Naive B cell (primary cell): ENCODE data around the gene PIK3C2G. TPM values are rescaled to one million over a fixed set of nuclear protein-coding genes. Genes with fewer than 3 reads are reported as not detected.
A peak's percentile ranks its signal among the peaks of the same experiment; 100 is the strongest.
"Not testable (repeated sequence)": the region's sequence is repeated elsewhere in the genome, so short reads cannot be mapped to it uniquely, and the experiment has no call there.

Experiments used
- ATAC-seq, 2 donors: fragments of 150-1000 bp; cut with Tn5 transposase; 2 replicates each; pipeline ENCODE4 v1.10.0; 2021; ENCODE audit warnings: low read depth in 2 of 2, mild to moderate bottlenecking in 2 of 2, moderate library complexity in 2 of 2
- DNase-seq: peaks from one replicate; pipeline ENCODE4 v3.0.0; 2022
- H3K27ac Mint-ChIP-seq, 6 donors: one replicate each; pipeline ENCODE4 v1.8.0; 2020 to 2022; ENCODE audit warnings: mild to moderate bottlenecking in 6 of 6, mixed read lengths in 6 of 6, moderate library complexity in 5 of 6, inconsistent platforms in 2 of 6
- H3K27me3 Mint-ChIP-seq, 3 donors: one replicate each; pipeline ENCODE4 v1.8.0; 2021 to 2022; ENCODE audit warnings: mixed read lengths in 3 of 3, mild to moderate bottlenecking in 1 of 3
- H3K36me3 Mint-ChIP-seq, 2 donors: one replicate each; pipeline ENCODE4 v1.8.0; 2020 to 2022; ENCODE audit warnings: mixed read lengths in 2 of 2, inconsistent platforms in 1 of 2, mild to moderate bottlenecking in 1 of 2
- H3K4me1 Mint-ChIP-seq, 3 donors: one replicate each; pipeline ENCODE4 v1.8.0; 2020 to 2022; ENCODE audit warnings: mixed read lengths in 3 of 3, inconsistent platforms in 1 of 3, mild to moderate bottlenecking in 1 of 3, moderate library complexity in 1 of 3
- H3K4me3 Mint-ChIP-seq, 8 donors: one replicate each; pipeline ENCODE4 v1.8.0; 2020 to 2022; ENCODE audit warnings: mild to moderate bottlenecking in 8 of 8, mixed read lengths in 8 of 8, moderate library complexity in 8 of 8, inconsistent platforms in 2 of 8
- H3K9me3 Mint-ChIP-seq, 7 donors: one replicate each; pipeline ENCODE4 v1.8.0; 2020 to 2022; ENCODE audit warnings: mixed read lengths in 7 of 7, mild to moderate bottlenecking in 5 of 7, inconsistent platforms in 2 of 7, moderate library complexity in 1 of 7
- polyA plus RNA-seq, 6 donors: library from polyadenylated mRNA; unstranded; fragments of 300-500 nt; fragmentation: Illumina TruSeq; gene quantifications; one replicate each; pipeline ENCODE4 v1.2.3, GENCODE V29; 2021; ENCODE audit warnings: low read depth in 6 of 6

PIK3C2G gene
- polyA plus RNA-seq, 6 donors from 2014 or later, result not detected

DNA sequence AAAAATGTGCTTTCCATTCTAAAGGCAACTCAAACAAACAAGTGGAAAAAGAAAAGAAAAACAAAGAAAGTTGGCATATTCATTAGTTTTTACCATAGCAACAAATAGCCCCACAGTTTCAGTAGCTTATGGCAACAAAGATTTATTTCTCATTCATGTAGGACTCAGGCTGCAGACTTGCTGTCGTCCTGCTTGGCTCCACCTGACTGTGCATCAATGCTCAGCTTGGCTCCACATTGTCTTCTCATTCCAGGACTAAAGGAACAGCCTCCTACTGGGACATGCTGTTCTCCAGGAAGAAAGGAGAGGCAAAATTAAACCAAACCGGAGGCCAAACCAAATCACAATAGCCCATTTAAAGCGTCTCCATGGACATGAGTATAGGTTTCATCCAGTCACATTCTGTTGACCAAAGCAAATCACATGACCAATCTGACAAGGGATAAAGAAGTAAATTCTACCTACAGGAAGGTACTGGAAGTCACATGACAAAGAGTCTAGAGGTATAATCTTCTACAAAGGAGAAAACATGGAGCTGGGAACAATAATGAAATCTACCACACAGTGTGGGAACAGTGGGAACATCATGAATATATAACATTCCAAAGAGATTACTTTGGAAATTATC lies 222.5 kb downstream of the PIK3C2G start:
- Mint-ChIP-seq H3K36me3 (no peaks in the 10 kb centered on the region), H3K27me3 (no peaks in the 10 kb centered on the region), H3K27ac (no peak overlapping the region), H3K9me3 (peaks cover 0 to 9% (median 2%) of the 10 kb centered on the region in 7 donors), H3K4me3 (no peak overlapping the region), H3K4me1 (no peaks in the 10 kb centered on the region)
- ATAC-seq (no peak), DNase-seq (no peak)

DNA sequence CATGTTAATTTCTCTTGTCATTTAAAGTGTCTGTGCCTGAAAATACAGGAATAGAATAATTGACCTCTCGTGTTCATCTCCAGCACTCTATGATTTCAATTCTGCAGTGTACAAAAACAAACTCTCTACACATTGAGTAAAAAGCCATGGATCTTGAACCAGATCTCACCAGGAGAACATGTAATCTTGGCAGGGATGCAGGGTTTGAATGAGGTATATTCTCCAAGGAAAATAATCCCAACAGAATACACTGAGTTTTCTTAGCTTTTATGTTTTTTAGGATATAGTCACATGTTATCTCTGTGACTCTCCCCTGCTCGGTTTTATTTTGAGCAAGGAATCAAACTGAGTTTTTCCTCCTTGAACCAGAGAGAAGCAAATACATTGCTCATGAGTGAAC lies 224.7 kb downstream of the PIK3C2G start:
- Mint-ChIP-seq H3K36me3 (no peaks in the 10 kb centered on the region), H3K4me1 (no peaks in the 10 kb centered on the region), H3K27ac (no peak overlapping the region), H3K27me3 (no peaks in the 10 kb centered on the region), H3K4me3 (no peak overlapping the region), H3K9me3 (peaks cover 0 to 5% (median 0%) of the 10 kb centered on the region in 7 donors)
- DNase-seq, result no peak
- no peak for ATAC-seq

DNA sequence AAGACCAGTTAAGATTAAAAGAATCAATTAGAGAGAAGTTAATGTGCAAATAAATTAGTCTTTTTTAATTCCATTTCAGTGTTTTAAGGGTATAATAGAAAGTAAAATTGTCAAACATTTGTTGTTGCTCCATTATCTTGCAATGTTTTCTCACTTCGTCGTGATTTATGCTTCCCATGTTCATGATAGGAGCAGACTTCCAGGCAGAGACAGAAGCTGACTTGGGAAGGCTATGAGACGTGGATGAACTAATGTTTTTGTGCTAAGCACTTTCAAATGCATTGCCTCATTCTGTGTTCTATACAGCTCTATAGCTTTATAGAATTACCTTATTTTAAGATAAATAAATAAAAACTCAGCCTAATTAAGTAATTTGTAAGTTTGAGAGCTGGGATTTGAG lies 226.2 kb downstream of the PIK3C2G start:
- ATAC-seq, result no peak

DNA sequence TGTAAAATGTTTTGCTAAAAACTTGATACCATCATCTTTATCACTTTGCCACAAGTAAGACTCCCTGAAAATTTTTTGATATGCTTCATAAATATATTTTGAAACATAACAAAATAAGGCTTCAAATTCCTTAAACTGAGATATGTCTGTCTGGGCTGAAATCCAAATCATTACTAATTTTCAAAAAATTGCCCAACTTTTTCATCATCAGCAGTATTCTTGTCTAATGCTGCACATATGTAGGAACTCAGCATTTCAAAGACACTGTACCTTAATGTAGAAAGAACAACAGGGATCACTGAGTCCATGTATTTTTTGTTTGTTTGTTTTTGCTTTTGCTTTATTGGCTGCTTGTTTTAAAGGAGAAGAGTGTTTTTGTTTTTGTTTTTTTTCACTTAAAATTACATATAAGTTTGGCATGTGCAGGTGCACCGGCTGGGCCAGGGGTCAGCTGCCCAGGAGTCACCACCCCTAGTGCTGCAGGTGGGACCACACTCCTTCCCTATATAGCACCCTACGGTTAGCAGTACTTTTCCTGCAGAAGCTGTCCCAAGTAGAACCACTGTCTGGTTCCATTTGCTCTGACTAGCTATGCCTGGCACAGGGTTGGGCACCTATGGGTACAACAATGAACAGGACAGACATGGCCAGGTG lies 231.2 kb downstream of the PIK3C2G start:
- ATAC-seq, result no peak

More for the DNA sequence above, 226.2 kb downstream of the PIK3C2G start:
- DNase-seq, result no peak
- no peaks in the 10 kb centered on the region for H3K4me1 Mint-ChIP-seq
- H3K27ac Mint-ChIP-seq, result no peak overlapping the region
- H3K27me3 Mint-ChIP-seq, result no peaks in the 10 kb centered on the region
- no peaks in the 10 kb centered on the region for H3K36me3 Mint-ChIP-seq
- H3K4me3 Mint-ChIP-seq, result no peak overlapping the region
- peaks cover 0 to 6% (median 0%) of the 10 kb centered on the region in 7 donors for H3K9me3 Mint-ChIP-seq

DNA sequence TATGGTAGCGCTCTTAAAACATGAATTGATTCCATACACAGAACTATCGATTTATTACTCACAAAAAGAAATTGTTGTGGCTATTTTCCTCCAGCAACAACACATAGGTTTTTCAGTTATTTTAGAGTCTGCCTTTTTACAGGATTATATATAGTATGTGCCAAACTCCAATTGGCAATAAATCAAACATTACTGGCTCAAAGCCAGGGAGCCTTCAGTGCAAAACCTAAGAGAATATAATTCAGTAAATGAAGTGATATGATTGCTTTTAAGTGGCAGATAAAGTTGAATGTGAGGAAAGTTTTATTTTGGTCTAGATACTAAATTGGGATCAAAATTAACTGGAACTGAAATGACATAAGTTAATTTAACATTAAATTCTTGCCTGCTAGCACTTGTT lies 234.8 kb downstream of the PIK3C2G start:
- H3K4me3 Mint-ChIP-seq, result no peak overlapping the region
- ATAC-seq (no peak), DNase-seq (no peak)
- peaks cover 0 to 5% (median 0%) of the 10 kb centered on the region in 7 donors for H3K9me3 Mint-ChIP-seq
- H3K4me1 Mint-ChIP-seq, result no peaks in the 10 kb centered on the region
- H3K27ac Mint-ChIP-seq, result no peak overlapping the region
- H3K27me3 Mint-ChIP-seq, result no peaks in the 10 kb centered on the region
- no peaks in the 10 kb centered on the region for H3K36me3 Mint-ChIP-seq

More for the DNA sequence above, 231.2 kb downstream of the PIK3C2G start:
- H3K36me3 Mint-ChIP-seq, result no peaks in the 10 kb centered on the region
- no peaks in the 10 kb centered on the region for H3K4me1 Mint-ChIP-seq
- H3K27ac Mint-ChIP-seq, result no peak overlapping the region
- DNase-seq, result no peak
- H3K9me3 Mint-ChIP-seq, result peaks cover 0 to 5% (median 0%) of the 10 kb centered on the region in 7 donors
- H3K4me3 Mint-ChIP-seq, result no peak overlapping the region
- no peaks in the 10 kb centered on the region for H3K27me3 Mint-ChIP-seq

DNA sequence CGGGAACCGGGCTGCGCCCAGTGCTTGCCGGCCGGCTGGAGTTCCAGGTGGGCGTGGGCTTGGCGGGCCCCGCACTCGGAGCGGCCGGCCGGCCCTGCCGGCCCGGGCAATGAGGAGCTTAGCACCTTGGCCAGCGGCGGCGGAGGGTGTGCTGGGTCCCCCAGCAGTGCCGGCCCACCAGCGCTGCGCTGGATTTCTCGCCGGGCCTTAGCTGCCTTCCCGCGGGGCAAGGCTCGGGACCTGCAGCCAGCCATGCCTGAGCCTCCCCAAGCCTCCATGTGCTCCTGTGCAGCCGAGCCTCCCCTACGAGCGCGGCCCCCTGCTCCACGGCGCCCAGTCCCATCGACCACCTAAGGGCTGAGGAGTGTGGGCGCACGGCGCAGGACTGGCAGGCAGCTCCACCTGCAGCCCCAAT lies 238.8 kb downstream of the PIK3C2G start:
- not testable (repeated sequence) for ATAC-seq, H3K36me3 Mint-ChIP-seq, H3K27ac Mint-ChIP-seq, H3K4me3 Mint-ChIP-seq, H3K9me3 Mint-ChIP-seq, H3K27me3 Mint-ChIP-seq, DNase-seq, H3K4me1 Mint-ChIP-seq

DNA sequence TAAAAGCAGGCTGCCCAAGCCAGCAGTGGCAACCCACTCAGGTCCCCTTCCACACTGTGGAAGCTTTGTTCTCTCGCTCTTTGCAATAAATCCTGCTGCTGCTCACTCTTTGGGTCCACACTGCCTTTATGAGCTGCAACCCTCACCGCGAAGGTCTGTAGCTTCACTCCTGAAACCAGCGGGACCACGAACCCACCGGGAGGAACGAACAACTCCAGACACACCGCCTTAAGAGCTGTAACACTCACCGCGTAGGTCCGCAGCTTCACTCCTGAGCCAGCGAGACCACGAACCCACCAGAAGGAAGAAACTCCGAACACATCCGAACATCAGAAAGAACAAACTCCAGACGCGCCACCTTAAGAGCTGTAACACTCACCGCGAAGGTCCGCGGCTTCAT lies 239.4 kb downstream of the PIK3C2G start:
- not testable (repeated sequence) for H3K36me3 Mint-ChIP-seq, DNase-seq, ATAC-seq, H3K4me3 Mint-ChIP-seq, H3K9me3 Mint-ChIP-seq, H3K27me3 Mint-ChIP-seq, H3K4me1 Mint-ChIP-seq
- peak overlapping the region in 1 of 6 donors; percentile 49 for H3K27ac Mint-ChIP-seq

DNA sequence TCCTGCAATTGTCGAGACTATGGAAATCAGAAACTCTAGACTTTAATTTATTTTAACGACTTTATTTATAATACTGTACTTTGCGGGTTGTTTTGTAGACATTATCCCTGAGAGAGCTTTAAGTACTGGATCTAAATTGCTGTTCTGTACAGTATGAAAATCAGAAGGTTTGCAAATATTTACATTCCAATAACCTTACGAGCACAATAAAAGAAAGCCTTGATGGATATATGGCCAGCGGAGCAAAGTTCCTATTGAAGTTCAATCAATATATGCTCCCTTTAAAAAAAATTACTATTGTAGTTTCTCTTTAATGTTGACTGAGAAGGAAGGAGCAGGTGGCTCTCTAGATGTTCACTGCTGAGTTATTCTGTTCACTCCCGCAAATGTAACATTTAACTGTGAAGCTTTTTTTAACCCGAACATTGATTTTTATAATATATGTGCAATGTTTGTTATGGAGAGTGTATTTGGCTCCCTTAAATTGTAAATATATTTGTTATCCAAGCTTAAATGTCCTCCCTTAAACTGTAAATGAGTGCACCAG lies 241.2 kb downstream of the PIK3C2G start:
- DNase-seq (no peak), ATAC-seq (no peak)
- H3K9me3 Mint-ChIP-seq, result peaks cover 0 to 9% (median 2%) of the 10 kb centered on the region in 7 donors
- no peaks in the 10 kb centered on the region for H3K4me1 Mint-ChIP-seq
- no peak overlapping the region for H3K4me3 Mint-ChIP-seq
- no peaks in the 10 kb centered on the region for H3K27me3 Mint-ChIP-seq
- no peaks in the 10 kb centered on the region for H3K36me3 Mint-ChIP-seq
- no peak overlapping the region for H3K27ac Mint-ChIP-seq

DNA sequence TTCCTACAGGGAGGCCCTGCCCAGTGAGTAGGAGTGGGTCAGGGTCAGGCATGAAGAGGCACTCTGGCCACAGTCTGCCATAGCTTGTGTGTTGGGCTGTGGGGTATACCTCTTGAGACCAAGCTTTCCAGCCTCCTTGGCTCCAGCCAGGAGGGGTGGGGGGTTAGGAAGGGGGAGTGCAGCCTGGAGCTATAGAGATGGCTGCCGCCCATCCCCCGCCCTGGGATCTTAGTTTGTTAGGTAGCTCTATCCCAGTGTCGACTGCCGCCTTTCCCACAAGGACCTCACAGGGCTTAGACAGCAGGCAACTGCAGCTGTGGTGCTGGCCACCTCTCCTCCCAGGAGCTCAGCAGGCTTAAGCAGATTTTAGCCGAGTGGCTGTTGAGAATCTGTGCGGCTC lies 260.1 kb downstream of the PIK3C2G start:
- no peak for ATAC-seq
- no peak for DNase-seq
- Mint-ChIP-seq H3K9me3 (peaks cover 11 to 20% (median 15%) of the 10 kb centered on the region in 7 donors), H3K27me3 (no peaks in the 10 kb centered on the region), H3K27ac (no peak overlapping the region), H3K36me3 (no peaks in the 10 kb centered on the region), H3K4me1 (no peaks in the 10 kb centered on the region), H3K4me3 (no peak overlapping the region)

DNA sequence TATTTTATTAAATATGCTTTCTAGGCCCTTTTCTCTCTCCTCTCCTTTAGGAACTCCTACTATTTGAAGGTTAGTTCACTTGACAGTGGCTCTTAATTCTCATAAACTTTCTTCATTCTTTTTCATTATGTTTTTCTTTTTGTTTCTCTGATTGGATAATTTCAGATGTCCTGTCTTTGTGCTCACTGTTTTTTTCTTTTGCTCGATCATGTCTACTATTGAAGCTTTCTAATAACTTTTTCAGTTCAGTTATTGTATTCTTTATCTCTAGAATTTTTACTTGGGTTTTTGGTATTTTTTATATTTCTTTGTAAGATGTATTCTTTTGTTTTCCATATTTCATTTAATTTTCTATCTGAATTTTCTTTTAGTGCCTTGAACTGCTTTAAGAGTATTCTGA lies 261.5 kb downstream of the PIK3C2G start:
- Mint-ChIP-seq H3K36me3 (no peaks in the 10 kb centered on the region), H3K4me3 (peak overlapping the region in 1 of 8 donors; percentile 64), H3K27ac (no peak overlapping the region), H3K27me3 (no peaks in the 10 kb centered on the region), H3K9me3 (peaks cover 8 to 19% (median 16%) of the 10 kb centered on the region in 7 donors), H3K4me1 (no peaks in the 10 kb centered on the region)
- ATAC-seq, result no peak
- DNase-seq, result no peak

DNA sequence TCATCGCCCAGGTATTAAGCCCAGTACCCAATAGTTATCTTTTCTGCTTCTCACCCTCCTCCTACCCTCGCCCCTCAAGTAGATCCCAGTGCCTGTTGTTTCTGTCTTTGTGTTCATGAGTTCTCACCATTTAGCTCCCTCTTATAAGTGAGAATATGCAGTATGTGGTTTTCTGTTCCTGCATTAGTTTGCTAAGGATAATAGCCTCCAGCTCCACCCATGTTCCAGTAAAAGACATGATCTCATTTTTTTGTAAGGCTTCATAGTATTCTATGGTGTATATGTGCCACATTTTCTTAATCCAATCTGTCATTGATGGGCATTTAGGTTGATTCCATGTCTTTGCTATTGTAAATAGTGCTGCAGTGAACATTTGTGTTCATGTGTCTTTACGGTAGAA lies 281.2 kb downstream of the PIK3C2G start:
- not testable (repeated sequence) for H3K36me3 Mint-ChIP-seq, H3K9me3 Mint-ChIP-seq, H3K27ac Mint-ChIP-seq, H3K27me3 Mint-ChIP-seq, H3K4me1 Mint-ChIP-seq, ATAC-seq, H3K4me3 Mint-ChIP-seq, DNase-seq

DNA sequence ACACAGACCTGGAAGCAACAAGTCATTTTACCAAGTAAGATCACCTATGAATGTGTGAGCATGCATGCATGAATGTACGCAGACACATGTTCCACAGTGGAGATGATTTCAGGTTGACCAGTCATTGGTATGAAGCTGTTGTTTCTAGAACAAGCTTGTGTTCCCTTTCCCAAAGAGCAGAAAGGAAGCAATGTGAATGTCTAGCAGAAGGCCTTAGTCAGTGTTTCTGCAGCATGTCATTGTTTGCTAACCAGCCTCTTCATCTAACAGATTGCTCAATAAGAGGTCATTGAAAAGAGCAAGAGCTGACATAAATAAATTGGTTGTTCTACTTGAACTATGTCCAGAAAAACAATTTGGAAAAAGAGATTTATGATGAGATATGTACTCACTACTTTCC lies 285.1 kb downstream of the PIK3C2G start:
- Mint-ChIP-seq H3K9me3 (peaks cover 0 to 4% (median 0%) of the 10 kb centered on the region in 7 donors), H3K4me1 (no peaks in the 10 kb centered on the region)

DNA sequence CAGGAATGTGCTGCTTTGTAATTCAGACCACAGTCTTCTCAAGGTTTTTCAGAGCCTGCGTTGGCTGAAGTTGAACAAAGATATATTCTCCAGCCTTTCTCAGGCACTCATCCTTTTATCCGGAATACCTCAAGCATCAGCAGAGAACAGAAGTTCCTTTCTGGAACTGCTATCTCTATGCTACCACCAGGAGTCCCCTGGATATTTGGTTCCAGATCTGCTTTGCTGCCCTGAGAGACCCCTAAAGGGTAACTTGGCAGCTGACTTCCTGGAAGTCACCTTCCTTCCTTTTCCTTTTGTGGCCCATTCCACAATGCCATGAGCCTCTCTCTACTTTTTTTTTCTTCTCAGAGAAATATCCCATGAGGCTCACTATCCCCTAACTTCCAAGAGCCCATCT lies 288.3 kb downstream of the PIK3C2G start:
- H3K4me3 Mint-ChIP-seq, result no peak overlapping the region
- no peak overlapping the region for H3K27ac Mint-ChIP-seq
- ATAC-seq, result no peak
- no peaks in the 10 kb centered on the region for H3K4me1 Mint-ChIP-seq
- no peaks in the 10 kb centered on the region for H3K27me3 Mint-ChIP-seq
- DNase-seq, result no peak
- H3K36me3 Mint-ChIP-seq, result no peaks in the 10 kb centered on the region
- no peaks in the 10 kb centered on the region for H3K9me3 Mint-ChIP-seq

More for the DNA sequence above, 285.1 kb downstream of the PIK3C2G start:
- DNase-seq (no peak), ATAC-seq (no peak)
- Mint-ChIP-seq H3K4me3 (no peak overlapping the region), H3K27ac (no peak overlapping the region), H3K36me3 (no peaks in the 10 kb centered on the region), H3K27me3 (no peaks in the 10 kb centered on the region)

DNA sequence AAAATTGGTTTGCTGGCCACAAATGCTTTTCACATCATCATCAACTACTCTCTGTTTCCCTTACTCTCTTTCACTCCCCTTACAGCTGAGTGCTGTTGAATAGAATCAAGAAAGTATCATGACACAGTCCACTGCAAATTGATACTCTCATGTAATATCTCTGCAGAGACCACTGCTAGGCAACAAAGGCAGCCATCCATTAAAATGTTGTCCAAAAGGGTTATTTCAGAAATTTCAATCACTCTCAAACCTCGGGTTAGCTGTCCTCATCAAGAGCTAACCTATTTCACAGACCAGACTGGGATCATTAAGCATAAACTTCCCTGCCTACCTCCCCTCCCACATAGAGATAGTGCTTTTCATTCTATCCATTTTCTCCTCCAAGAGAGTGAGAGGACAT lies 289.8 kb downstream of the PIK3C2G start:
- Mint-ChIP-seq H3K27me3 (no peaks in the 10 kb centered on the region), H3K36me3 (no peaks in the 10 kb centered on the region), H3K9me3 (no peaks in the 10 kb centered on the region), H3K4me1 (no peaks in the 10 kb centered on the region), H3K4me3 (no peak overlapping the region), H3K27ac (no peak overlapping the region)
- ATAC-seq (no peak), DNase-seq (no peak)
